Measurements from ENCODE around the gene LTA. TPM values are rescaled to one million over a fixed set of nuclear protein-coding genes. Genes with fewer than 3 reads are reported as not detected.
"Not testable (repeated sequence)": the region's sequence is repeated elsewhere in the genome, so short reads cannot be mapped to it uniquely, and the experiment has no call there.

Gene LTA
- total and polyA plus RNA-seq, 12 donors, result 0.06 to 0.86 (median 0.29) TPM; not detected in 8

GRCh38 chr6:31547727-31548543 is 24.2 kb upstream of the LTA start:
- Histone ChIP-seq H3K4me1 (peaks cover 6 to 46% (median 20%) of the 10 kb centered on the region in 9 donors), H3K9me3 (no peaks in the 10 kb centered on the region), H3K27ac (peak overlapping the region; percentile 69 to 95 (median 91)), H3K4me3 (peak overlapping the region in 9 of 10 donors; percentile 40 to 63 (median 56)), H3K36me3 (peaks cover 0 to 40% (median 15%) of the 10 kb centered on the region in 9 donors), H3K27me3 (no peaks in the 10 kb centered on the region)
- ATAC-seq (no peak), DNase-seq (no peak)
- no peak for TF ChIP-seq CTCF (IDR thresholded peaks at IDR 0.05)
- WGBS, 2 donors, result 75 to 77% methylated on average over 24 of the region's 24 CpGs
- intact Hi-C loops (cut with DNase I), result loop anchor here (1.0 to 10.0 kb wide), 10 partner anchors 33 to 407 kb away; partner anchors contain the start of genes LTB (in 4 of the 10), NELFE (in 3 of the 10), SKIC2 (in 3 of the 10) and AIF1 (in 2 of the 10)

- DNase-seq (no peak), ATAC-seq (no peak)
- Histone ChIP-seq H3K9me3 (no peaks in the 10 kb centered on the region), H3K4me1 (peaks cover 6 to 41% (median 15%) of the 10 kb centered on the region in 9 donors), H3K27me3 (no peaks in the 10 kb centered on the region), H3K4me3 (peak overlapping the region in 5 of 10 donors; percentile 56 to 63 (median 57)), H3K36me3 (peaks cover 0 to 46% (median 15%) of the 10 kb centered on the region in 9 donors), H3K27ac (peak overlapping the region in 8 of 10 donors; percentile 87 to 95 (median 92))
- intact Hi-C loops (cut with DNase I), result loop anchor here in 8 of 10 donors (2.0 to 10.0 kb wide), 8 partner anchors 32 to 406 kb away; partner anchors contain the start of genes LTB (in 4 of the 8), NELFE (in 3 of the 8), SKIC2 (in 3 of the 8) and AIF1 (in 2 of the 8)
- 93 to 95% methylated on average over 2 of the region's 2 CpGs for WGBS, 2 donors
- TF ChIP-seq CTCF (IDR thresholded peaks at IDR 0.05), result no peak
These were observed 23.6 kb upstream of the LTA start for GRCh38 chr6:31548544-31548873.

- not testable (repeated sequence) for ATAC-seq, H3K4me3 ChIP-seq, H3K9me3 ChIP-seq, H3K27me3 ChIP-seq
- TF ChIP-seq CTCF (IDR thresholded peaks at IDR 0.05), result peak in 8 of 9 donors; percentile 25 to 66 (median 59)
- DNase-seq, result peak in 1 of 2 donors; percentile 68
- WGBS, 2 donors, result 44 to 45% methylated on average over 5 of the region's 5 CpGs
- peak overlapping the region in 6 of 10 donors; percentile 8 to 59 (median 38) for H3K27ac ChIP-seq
- H3K36me3 ChIP-seq, result peaks cover 0 to 70% (median 15%) of the 10 kb centered on the region in 9 donors
- intact Hi-C loops (cut with DNase I), result loop anchor here in 2 of 10 donors (1.0 kb wide), 1 partner anchor 47 kb away; no protein-coding TSS in a partner anchor
- H3K4me1 ChIP-seq, result peaks cover 6 to 44% (median 19%) of the 10 kb centered on the region in 9 donors
These were observed 20.7 kb upstream of the LTA start for GRCh38 chr6:31551371-31551770.

- no peak for DNase-seq
- Histone ChIP-seq H3K4me3 (no peak overlapping the region), H3K36me3 (peaks cover 5 to 79% (median 24%) of the 10 kb centered on the region in 9 donors), H3K9me3 (no peaks in the 10 kb centered on the region), H3K27ac (no peak overlapping the region), H3K27me3 (no peaks in the 10 kb centered on the region), H3K4me1 (peaks cover 20 to 71% (median 44%) of the 10 kb centered on the region in 9 donors)
- intact Hi-C loops (cut with DNase I), result no loop called here
- 66 to 71% methylated on average over 3 of the region's 3 CpGs for WGBS, 2 donors
- no peak for ATAC-seq
- no peak for TF ChIP-seq CTCF (IDR thresholded peaks at IDR 0.05)
These were observed 15.8 kb upstream of the LTA start for GRCh38 chr6:31556307-31556706.
